Osteoblast (primary cell): ENCODE data around the gene PGS1. TPM values are rescaled to one million over a fixed set of nuclear protein-coding genes. Genes with fewer than 3 reads are reported as not detected.

ENCODE experiments used
- DNase-seq: peaks from one replicate; pipeline ENCODE4 v3.0.0; 2011; ENCODE audit warnings: low spot score, mixed read lengths; ENCODE audit not compliant: insufficient read length; ENCODE audit errors: missing footprints
- H2AFZ ChIP-seq: 2 replicates; pipeline ENCODE4 v1.6.0; 2011; ENCODE audit warnings: mild to moderate bottlenecking, low read length
- H3K27ac ChIP-seq: 2 replicates; pipeline ENCODE4 v1.5.1; 2011; ENCODE audit warnings: mild to moderate bottlenecking, low read depth, low read length, moderate library complexity
- H3K27me3 ChIP-seq: 2 replicates; pipeline ENCODE4 v1.6.0; 2012; ENCODE audit warnings: mild to moderate bottlenecking, control low read depth, inconsistent platforms, low read length, moderate library complexity; ENCODE audit not compliant: insufficient read depth
- H3K36me3 ChIP-seq: 2 replicates; pipeline ENCODE4 v1.5.1; 2011; ENCODE audit warnings: mild to moderate bottlenecking, low read length, control low read depth, moderate library complexity; ENCODE audit not compliant: insufficient read depth
- H3K4me1 ChIP-seq: 2 replicates; pipeline ENCODE4 v1.5.1; 2011; ENCODE audit warnings: mild to moderate bottlenecking, low read length, control low read depth, moderate library complexity; ENCODE audit not compliant: insufficient read depth
- H3K4me2 ChIP-seq: 2 replicates; pipeline ENCODE4 v1.6.0; 2011; ENCODE audit warnings: mild to moderate bottlenecking, low read length; ENCODE audit not compliant: insufficient read depth
- H3K4me3 ChIP-seq: fragments of 200-600 bp; sonication (generic); 3 replicates; pipeline ENCODE4 v1.5.1; 2012; ENCODE audit warnings: mild to moderate bottlenecking, low read length, inconsistent platforms; ENCODE audit not compliant: insufficient read depth
- H3K79me2 ChIP-seq: 2 replicates; pipeline ENCODE4 v1.6.0; 2012; ENCODE audit warnings: mild to moderate bottlenecking, low read length, control low read depth, inconsistent platforms; ENCODE audit not compliant: insufficient read depth
- H3K9me3 ChIP-seq: 2 replicates; pipeline ENCODE4 v1.5.1; 2011; ENCODE audit warnings: low read depth, low read length, control low read depth
- H4K20me1 ChIP-seq: 2 replicates; pipeline ENCODE4 v1.6.0; 2012; ENCODE audit warnings: mild to moderate bottlenecking, low read length, control low read depth; ENCODE audit not compliant: insufficient read depth
- total RNA-seq: library from RNA; depleted of rRNA; stranded (reverse); fragments of >200 nt; gene quantifications from 2 replicates; pipeline ENCODE4 v1.2.3, GENCODE V29; 2012
- TF ChIP-seq, protein P1 (sequence below): IDR thresholded peaks from 2 replicates; pipeline ENCODE4 v1.5.1; 2011; ENCODE audit warnings: mild to moderate bottlenecking, low read depth, low read length, moderate library complexity; ENCODE audit errors: extremely low read depth

The PGS1 gene
- total RNA-seq, 1 donor, result 34.4 TPM

GRCh38 chr17:78372841-78373240 is 5.6 kb upstream of the PGS1 start:
- Histone ChIP-seq H3K4me3 (no peak overlapping the region), H3K79me2 (no peaks in the 10 kb centered on the region), H4K20me1 (no peaks in the 10 kb centered on the region), H3K36me3 (no peaks in the 10 kb centered on the region), H3K4me2 (no peak overlapping the region), H2AFZ (no peak overlapping the region), H3K27ac (no peak overlapping the region), H3K4me1 (peaks cover 29% of the 10 kb centered on the region), H3K27me3 (no peaks in the 10 kb centered on the region), H3K9me3 (no peaks in the 10 kb centered on the region)
- TF ChIP-seq, protein P1, sequence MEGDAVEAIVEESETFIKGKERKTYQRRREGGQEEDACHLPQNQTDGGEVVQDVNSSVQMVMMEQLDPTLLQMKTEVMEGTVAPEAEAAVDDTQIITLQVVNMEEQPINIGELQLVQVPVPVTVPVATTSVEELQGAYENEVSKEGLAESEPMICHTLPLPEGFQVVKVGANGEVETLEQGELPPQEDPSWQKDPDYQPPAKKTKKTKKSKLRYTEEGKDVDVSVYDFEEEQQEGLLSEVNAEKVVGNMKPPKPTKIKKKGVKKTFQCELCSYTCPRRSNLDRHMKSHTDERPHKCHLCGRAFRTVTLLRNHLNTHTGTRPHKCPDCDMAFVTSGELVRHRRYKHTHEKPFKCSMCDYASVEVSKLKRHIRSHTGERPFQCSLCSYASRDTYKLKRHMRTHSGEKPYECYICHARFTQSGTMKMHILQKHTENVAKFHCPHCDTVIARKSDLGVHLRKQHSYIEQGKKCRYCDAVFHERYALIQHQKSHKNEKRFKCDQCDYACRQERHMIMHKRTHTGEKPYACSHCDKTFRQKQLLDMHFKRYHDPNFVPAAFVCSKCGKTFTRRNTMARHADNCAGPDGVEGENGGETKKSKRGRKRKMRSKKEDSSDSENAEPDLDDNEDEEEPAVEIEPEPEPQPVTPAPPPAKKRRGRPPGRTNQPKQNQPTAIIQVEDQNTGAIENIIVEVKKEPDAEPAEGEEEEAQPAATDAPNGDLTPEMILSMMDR, result no peak
- DNase-seq, result peak; percentile 11

- TF ChIP-seq, protein P1, result no peak
- no peak overlapping the region for H2AFZ ChIP-seq
These were observed 4.3 kb upstream of the PGS1 start for GRCh38 chr17:78374189-78374588.

DNA sequence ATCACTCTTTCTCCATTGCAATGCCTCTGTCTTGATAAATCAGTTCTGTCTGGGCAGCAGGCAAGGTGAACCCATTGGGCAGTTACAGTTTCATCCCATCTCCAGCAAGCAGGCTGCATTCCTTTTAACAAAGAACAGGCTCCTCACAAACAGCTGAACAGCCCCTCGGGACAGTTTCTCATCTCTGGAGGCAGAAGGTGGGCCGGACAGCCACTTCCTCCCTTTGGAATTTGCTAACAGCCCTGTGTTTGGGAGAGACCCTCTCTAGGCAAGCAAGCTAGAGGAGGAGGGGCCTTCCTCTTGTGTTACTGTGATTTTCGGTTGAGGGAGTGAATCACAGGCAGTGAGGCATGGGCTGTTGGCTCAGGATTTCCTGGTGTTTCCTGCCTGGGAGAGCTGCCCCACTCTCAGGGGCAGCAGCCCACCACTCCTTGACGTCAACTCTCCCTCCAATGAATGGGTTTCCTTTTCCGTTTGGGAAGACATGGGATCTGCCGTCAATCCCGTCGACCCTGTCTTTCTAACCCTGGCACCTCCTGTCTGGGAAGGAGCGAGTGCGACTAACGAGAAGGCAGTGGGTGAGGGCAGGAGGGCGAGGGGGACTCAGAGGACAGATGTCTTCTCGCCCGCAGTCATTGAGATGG is 3.7 kb upstream of the PGS1 start:
- Histone ChIP-seq H3K36me3 (no peaks in the 10 kb centered on the region), H3K27ac (peak overlapping the region; percentile 100), H3K9me3 (no peaks in the 10 kb centered on the region), H3K4me3 (peak overlapping the region; percentile 14), H4K20me1 (no peaks in the 10 kb centered on the region), H3K27me3 (no peaks in the 10 kb centered on the region), H2AFZ (peak overlapping the region; percentile 71), H3K4me2 (peak overlapping the region; percentile 57), H3K79me2 (peaks cover 15% of the 10 kb centered on the region), H3K4me1 (peaks cover 39% of the 10 kb centered on the region)
- DNase-seq, result peak; percentile 96
- TF ChIP-seq, protein P1, result no peak

More at GRCh38 chr17:78374189-78374588, 4.3 kb upstream of the PGS1 start:
- Histone ChIP-seq H3K4me1 (peaks cover 33% of the 10 kb centered on the region), H3K27ac (peak overlapping the region; percentile 100), H3K27me3 (no peaks in the 10 kb centered on the region), H3K36me3 (no peaks in the 10 kb centered on the region), H3K4me2 (peak overlapping the region; percentile 57), H3K9me3 (no peaks in the 10 kb centered on the region), H3K79me2 (peaks cover 9% of the 10 kb centered on the region), H4K20me1 (no peaks in the 10 kb centered on the region), H3K4me3 (no peak overlapping the region)
- DNase-seq, result no peak

DNA sequence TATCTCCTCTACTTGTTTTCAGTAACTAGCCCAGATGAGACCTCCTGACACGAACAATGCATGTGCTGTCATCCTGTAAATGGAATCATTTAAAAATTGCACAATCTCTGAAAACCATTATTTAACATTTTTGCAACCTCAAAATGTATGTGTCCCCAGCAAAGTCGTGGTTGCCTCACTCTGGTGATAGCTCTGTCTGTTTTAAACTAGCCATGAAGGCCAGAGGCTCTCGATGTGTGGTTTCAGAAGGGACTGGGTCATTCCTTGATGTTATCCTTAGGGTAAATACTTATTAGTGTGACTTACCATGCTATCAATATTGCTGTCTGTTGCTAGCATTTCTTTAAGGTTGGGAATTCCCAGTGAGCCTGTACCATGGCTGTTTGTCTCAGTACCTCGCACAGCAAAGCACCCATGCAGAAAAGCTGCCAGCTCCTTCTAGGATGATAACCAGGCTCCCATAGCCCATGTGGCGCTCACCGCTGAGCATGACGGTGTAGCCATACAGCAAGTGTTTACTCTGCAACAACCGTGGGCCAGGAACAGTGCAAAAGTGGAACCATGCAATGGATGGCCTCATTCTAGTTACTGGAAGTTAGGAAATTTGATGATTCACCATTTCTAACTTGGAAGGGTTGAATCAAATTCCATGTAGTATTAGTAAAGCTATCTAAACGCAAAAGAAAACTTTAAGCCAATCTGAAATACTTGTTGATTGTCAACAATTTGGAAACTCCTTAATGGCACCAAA is 2.9 kb upstream of the PGS1 start:
- Histone ChIP-seq H3K4me3 (peak overlapping the region; percentile 14), H2AFZ (no peak overlapping the region), H3K4me1 (peaks cover 45% of the 10 kb centered on the region), H3K79me2 (peaks cover 23% of the 10 kb centered on the region), H4K20me1 (no peaks in the 10 kb centered on the region), H3K27me3 (no peaks in the 10 kb centered on the region), H3K27ac (peak overlapping the region; percentile 100), H3K4me2 (peak overlapping the region; percentile 57), H3K9me3 (no peaks in the 10 kb centered on the region), H3K36me3 (peaks cover 7% of the 10 kb centered on the region)
- DNase-seq, result peak; percentile 95
- TF ChIP-seq, protein P1, result no peak
